GM19395 (cell line): ENCODE results near the gene ZIC1.

ENCODE experiments used
- ATAC-seq: cut with Tn5 transposase; IDR thresholded peaks from one replicate; pipeline ENCODE4 v1.9.1; 2021; ENCODE audit warnings: mild to moderate bottlenecking, moderate library complexity; ENCODE audit not compliant: unreplicated experiment

The ZIC1 gene

GRCh38 chr3:147379651-147380050, 29.5 kb upstream of the ZIC1 start:
- no peak for ATAC-seq

GRCh38 chr3:147380387-147380951, 28.7 kb upstream of the ZIC1 start:
- ATAC-seq, result no peak

- no peak for ATAC-seq
Observed at GRCh38 chr3:147380977-147381376, 28.2 kb upstream of the ZIC1 start.

- ATAC-seq, result no peak
Observed at GRCh38 chr3:147381596-147381995, 27.6 kb upstream of the ZIC1 start.

- ATAC-seq, result no peak
Observed at GRCh38 chr3:147383617-147384016, 25.5 kb upstream of the ZIC1 start.

GRCh38 chr3:147384210-147385058, 24.7 kb upstream of the ZIC1 start:
- no peak for ATAC-seq

GRCh38 chr3:147385059-147386012, 23.8 kb upstream of the ZIC1 start:
- no peak for ATAC-seq

- ATAC-seq, result no peak
Observed at GRCh38 chr3:147387291-147387884, 21.8 kb upstream of the ZIC1 start.

GRCh38 chr3:147387885-147388699, 21.1 kb upstream of the ZIC1 start:
- no peak for ATAC-seq

GRCh38 chr3:147388700-147389580, 20.2 kb upstream of the ZIC1 start:
- ATAC-seq, result no peak

GRCh38 chr3:147389717-147390116, 19.4 kb upstream of the ZIC1 start:
- ATAC-seq, result no peak

GRCh38 chr3:147390589-147391569, 18.3 kb upstream of the ZIC1 start:
- ATAC-seq, result no peak

- no peak for ATAC-seq
Observed at GRCh38 chr3:147391781-147392624, 17.2 kb upstream of the ZIC1 start.

- ATAC-seq, result no peak
Observed at GRCh38 chr3:147392625-147392946, 16.6 kb upstream of the ZIC1 start.

GRCh38 chr3:147393261-147393942, 15.8 kb upstream of the ZIC1 start:
- no peak for ATAC-seq

- ATAC-seq, result no peak
Observed at GRCh38 chr3:147393943-147394883, 15.0 kb upstream of the ZIC1 start.
